H9 (cell line): ENCODE results near the gene SHISA4. TPM values are rescaled to one million over a fixed set of nuclear protein-coding genes. Genes with fewer than 3 reads are reported as not detected.

Experiments
- DNase-seq: peaks from one replicate; pipeline ENCODE4 v3.0.0-alpha.2; 2017
- H2AFZ ChIP-seq: one replicate; pipeline ENCODE4 v1.6.1; 2013; ENCODE audit warnings: mild to moderate bottlenecking, low read length, control low read depth, moderate library complexity
- H2AK5ac ChIP-seq: 2 replicates; pipeline ENCODE4 v1.6.1; 2013; ENCODE audit warnings: low read length, control low read depth, mixed read lengths; ENCODE audit not compliant: insufficient read length
- H2BK120ac ChIP-seq: one replicate; pipeline ENCODE4 v1.6.1; 2013; ENCODE audit warnings: low read depth, mild to moderate bottlenecking, low read length, control low read depth, inconsistent platforms; ENCODE audit not compliant: poor library complexity, severe bottlenecking
- H2BK12ac ChIP-seq: 2 replicates; pipeline ENCODE4 v1.6.1; 2013; ENCODE audit warnings: low read length, control low read depth, mixed read lengths, low read depth; ENCODE audit not compliant: insufficient read length
- H2BK15ac ChIP-seq: 2 replicates; pipeline ENCODE4 v1.6.1; 2013; ENCODE audit warnings: low read depth, low read length, control low read depth
- H2BK20ac ChIP-seq: one replicate; pipeline ENCODE4 v1.6.1; 2013; ENCODE audit warnings: low read depth, mild to moderate bottlenecking, low read length, control low read depth, inconsistent platforms; ENCODE audit not compliant: poor library complexity, severe bottlenecking
- H2BK5ac ChIP-seq: 2 replicates; pipeline ENCODE4 v1.6.1; 2013; ENCODE audit warnings: low read length, control low read depth, mixed read lengths; ENCODE audit not compliant: insufficient read length
- H3K14ac ChIP-seq: 2 replicates; pipeline ENCODE4 v1.6.1; 2013; ENCODE audit warnings: low read length, control low read depth; ENCODE audit not compliant: insufficient read depth
- H3K18ac ChIP-seq: 2 replicates; pipeline ENCODE4 v1.6.1; 2013; ENCODE audit warnings: low read depth, mild to moderate bottlenecking, mixed read lengths, low read length, control low read depth; ENCODE audit not compliant: insufficient read length
- H3K23ac ChIP-seq: 2 replicates; pipeline ENCODE4 v1.6.1; 2013; ENCODE audit warnings: low read length, control low read depth, mixed read lengths, low read depth; ENCODE audit not compliant: insufficient read length
- H3K23me2 ChIP-seq: 2 replicates; pipeline ENCODE4 v1.6.1; 2013; ENCODE audit warnings: low read depth, mild to moderate bottlenecking, mixed read lengths, low read length, control low read depth; ENCODE audit not compliant: insufficient read length, poor library complexity, severe bottlenecking
- H3K27ac ChIP-seq: 2 replicates; pipeline ENCODE4 v1.5.1; 2013; ENCODE audit warnings: low read length, control low read depth, mixed read lengths, low read depth; ENCODE audit not compliant: insufficient read length
- H3K27me3 ChIP-seq: 2 replicates; pipeline ENCODE4 v1.6.1; 2013; ENCODE audit warnings: low read length, control low read depth, inconsistent platforms; ENCODE audit not compliant: insufficient read depth
- H3K4ac ChIP-seq: 2 replicates; pipeline ENCODE4 v1.6.1; 2013; ENCODE audit warnings: low read depth, mild to moderate bottlenecking, control low read depth, inconsistent platforms, low read length, moderate library complexity
- H3K4me1 ChIP-seq: 2 replicates; pipeline ENCODE4 v1.6.1; 2013; ENCODE audit warnings: low read length, control low read depth, inconsistent platforms; ENCODE audit not compliant: insufficient read depth
- H3K4me2 ChIP-seq: 2 replicates; pipeline ENCODE4 v1.6.1; 2013; ENCODE audit warnings: low read length, control low read depth, mixed read lengths; ENCODE audit not compliant: insufficient read length, insufficient read depth
- H3K56ac ChIP-seq: 2 replicates; pipeline ENCODE4 v1.6.1; 2013; ENCODE audit warnings: low read depth, mild to moderate bottlenecking, mixed read lengths, low read length, control low read depth; ENCODE audit not compliant: insufficient read length
- H3K79me1 ChIP-seq: 2 replicates; pipeline ENCODE4 v1.6.1; 2013; ENCODE audit warnings: low read depth, mild to moderate bottlenecking, moderate library complexity, low read length, control low read depth, inconsistent platforms; ENCODE audit not compliant: insufficient read depth, poor library complexity, severe bottlenecking
- H3K79me2 ChIP-seq: 2 replicates; pipeline ENCODE4 v1.6.1; 2013; ENCODE audit warnings: low read length, control low read depth, inconsistent platforms; ENCODE audit not compliant: insufficient read depth
- H3K9ac ChIP-seq: 2 replicates; pipeline ENCODE4 v1.6.1; 2013; ENCODE audit warnings: low read length, control low read depth, mixed read lengths; ENCODE audit not compliant: insufficient read length; ENCODE audit errors: extremely low read depth
- H3K9me3 ChIP-seq: one replicate; pipeline ENCODE4 v1.6.1; 2013; ENCODE audit warnings: low read depth, low read length, inconsistent platforms; ENCODE audit not compliant: control insufficient read depth
- H3T11ph ChIP-seq: one replicate; pipeline ENCODE4 v1.6.1; 2013; ENCODE audit warnings: mild to moderate bottlenecking, low read length, control low read depth, inconsistent platforms
- H4K20me1 ChIP-seq: one replicate; pipeline ENCODE4 v1.6.1; 2013; ENCODE audit not compliant: control insufficient read depth, insufficient read length, insufficient read depth
- H4K5ac ChIP-seq: 2 replicates; pipeline ENCODE4 v1.6.1; 2013; ENCODE audit warnings: low read depth, mild to moderate bottlenecking, mixed read lengths, low read length, control low read depth; ENCODE audit not compliant: insufficient read length
- H4K8ac ChIP-seq: replicated peaks from 2 replicates; pipeline ENCODE4 v1.6.1; 2013; ENCODE audit warnings: low read length, control low read depth, mixed read lengths, low read depth; ENCODE audit not compliant: insufficient read length
- H4K91ac ChIP-seq: 2 replicates; pipeline ENCODE4 v1.6.1; 2013; ENCODE audit warnings: low read depth, mild to moderate bottlenecking, moderate library complexity, mixed read lengths, low read length, control low read depth; ENCODE audit not compliant: insufficient read length
- H3K27ac Mint-ChIP-seq, 3 experiments: 2 replicates in 2 of 3; 3 replicates in 1 of 3; pipeline ENCODE4 v1.8.0; 2020 to 2021; ENCODE audit warnings: mixed read lengths in 3 of 3, mild to moderate bottlenecking in 1 of 3, moderate library complexity in 1 of 3
- H3K27me3 Mint-ChIP-seq: 2 replicates; pipeline ENCODE4 v1.8.0; 2021; ENCODE audit warnings: low read depth, mild to moderate bottlenecking, moderate library complexity, mixed read lengths
- H3K36me3 Mint-ChIP-seq, 3 experiments: 2 replicates in 2 of 3; 3 replicates in 1 of 3; pipeline ENCODE4 v1.8.0; 2020 to 2021; ENCODE audit warnings: low read depth in 3 of 3, mixed read lengths in 3 of 3; ENCODE audit not compliant: insufficient read depth in 1 of 3
- H3K4me1 Mint-ChIP-seq, 2 experiments: 2 replicates each; pipeline ENCODE4 v1.8.0; 2020; ENCODE audit warnings: mixed read lengths in 2 of 2
- H3K4me3 Mint-ChIP-seq, 2 experiments: 2 replicates in 1 of 2; 3 replicates in 1 of 2; pipeline ENCODE4 v1.8.0; 2020 to 2021; ENCODE audit warnings: mild to moderate bottlenecking in 2 of 2, mixed read lengths in 2 of 2, moderate library complexity in 1 of 2
- H3K9me3 Mint-ChIP-seq, 2 experiments: 2 replicates in 1 of 2; 3 replicates in 1 of 2; pipeline ENCODE4 v1.8.0; 2020; ENCODE audit warnings: mild to moderate bottlenecking in 2 of 2, mixed read lengths in 2 of 2, moderate library complexity in 1 of 2
- WGBS: extraction: QIAGEN DNeasy Blood & Tissue Kit; methylation state at CpG from one replicate; pipeline ENCODE4 v1.1.7; 2013; ENCODE audit warnings: missing lambda C conversion rate, low lambda C conversion rate, mixed read lengths; ENCODE audit not compliant: insufficient read length; ENCODE audit errors: extremely low coverage; 5-methylcytosine and 5-hydroxymethylcytosine counted together
- total RNA-seq: library from RNA; stranded (reverse); gene quantifications from 2 replicates; pipeline ENCODE4 v1.2.1, GENCODE V29; 2021
- TF ChIP-seq, protein P1 (sequence below): fragments of 200-600 bp; sonication (generic); conservative IDR thresholded peaks from 3 replicates; pipeline ENCODE4 v1.8.0; 2021; ENCODE audit warnings: antibody characterized with exemption, mild to moderate bottlenecking

SHISA4 gene
- total RNA-seq, 1 experiment from 2014 or later = 6.3 TPM

DNA sequence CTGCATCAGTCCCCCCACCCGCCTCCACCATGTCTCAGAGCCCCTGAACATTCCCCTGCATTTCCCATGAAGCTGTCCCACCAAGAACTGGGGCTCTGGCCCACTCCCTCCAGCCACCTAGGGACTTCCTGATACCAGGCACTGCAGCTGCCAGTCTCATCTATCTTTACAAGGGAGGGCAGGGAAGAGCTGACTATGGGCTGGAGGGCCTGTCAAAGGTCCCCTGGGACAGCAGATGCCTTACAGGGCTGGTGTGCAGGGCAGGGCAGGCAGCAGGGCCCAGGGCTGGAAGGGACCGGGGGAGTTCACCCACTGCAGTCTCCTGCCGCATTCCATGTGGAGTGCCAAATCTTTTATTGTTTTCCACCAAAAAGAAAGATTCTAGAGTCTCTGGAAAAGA, 17.6 kb downstream of the SHISA4 start:
- Histone ChIP-seq H3K4me2 (no peak overlapping the region), H2BK15ac (no peak overlapping the region), H3K23ac (no peak overlapping the region), H4K20me1 (no peaks in the 10 kb centered on the region), H3K56ac (no peak overlapping the region), H4K5ac (no peak overlapping the region), H3K9ac (no peak overlapping the region), H3K18ac (peak overlapping the region; percentile 11), H2BK120ac (no peak overlapping the region), H3K4ac (no peak overlapping the region), H2BK5ac (no peak overlapping the region), H3K9me3 (no peaks in the 10 kb centered on the region), H3K27me3 (no peaks in the 10 kb centered on the region), H3K79me1 (no peaks in the 10 kb centered on the region), H4K8ac (no peak overlapping the region), H3T11ph (no peak overlapping the region), H2BK20ac (no peak overlapping the region), H2AFZ (no peak overlapping the region), H2BK12ac (no peak overlapping the region), H4K91ac (no peak overlapping the region), H3K14ac (no peak overlapping the region), H3K4me1 (no peaks in the 10 kb centered on the region), H3K23me2 (no peaks in the 10 kb centered on the region), H2AK5ac (no peak overlapping the region), H3K79me2 (no peaks in the 10 kb centered on the region), H3K27ac (no peak overlapping the region)
- Mint-ChIP-seq H3K9me3 (no peaks in the 10 kb centered on the region), H3K4me3 (no peak overlapping the region), H3K36me3 (no peaks in the 10 kb centered on the region; a peak in 1 of 7 replicates), H3K27ac (peak overlapping the region in 1 of 3 experiments; percentile 32; a peak in 1 of 7 replicates), H3K4me1 (peaks cover 3 to 8% of the 10 kb centered on the region in 2 experiments; a peak in 3 of 4 replicates), H3K27me3 (0 out of 2 replicates have a peak, but pooled peaks cover 1% of the 10 kb centered on the region)
- no peak for DNase-seq
- TF ChIP-seq, protein P1, sequence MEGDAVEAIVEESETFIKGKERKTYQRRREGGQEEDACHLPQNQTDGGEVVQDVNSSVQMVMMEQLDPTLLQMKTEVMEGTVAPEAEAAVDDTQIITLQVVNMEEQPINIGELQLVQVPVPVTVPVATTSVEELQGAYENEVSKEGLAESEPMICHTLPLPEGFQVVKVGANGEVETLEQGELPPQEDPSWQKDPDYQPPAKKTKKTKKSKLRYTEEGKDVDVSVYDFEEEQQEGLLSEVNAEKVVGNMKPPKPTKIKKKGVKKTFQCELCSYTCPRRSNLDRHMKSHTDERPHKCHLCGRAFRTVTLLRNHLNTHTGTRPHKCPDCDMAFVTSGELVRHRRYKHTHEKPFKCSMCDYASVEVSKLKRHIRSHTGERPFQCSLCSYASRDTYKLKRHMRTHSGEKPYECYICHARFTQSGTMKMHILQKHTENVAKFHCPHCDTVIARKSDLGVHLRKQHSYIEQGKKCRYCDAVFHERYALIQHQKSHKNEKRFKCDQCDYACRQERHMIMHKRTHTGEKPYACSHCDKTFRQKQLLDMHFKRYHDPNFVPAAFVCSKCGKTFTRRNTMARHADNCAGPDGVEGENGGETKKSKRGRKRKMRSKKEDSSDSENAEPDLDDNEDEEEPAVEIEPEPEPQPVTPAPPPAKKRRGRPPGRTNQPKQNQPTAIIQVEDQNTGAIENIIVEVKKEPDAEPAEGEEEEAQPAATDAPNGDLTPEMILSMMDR = no peak
- no CpG with 5 or more reads among the region's 3 CpGs for WGBS
